GM19452 (cell line): ENCODE results near the gene FEZ2.

Experiments
- ATAC-seq: cut with Tn5 transposase; IDR thresholded peaks from one replicate; pipeline ENCODE4 v1.9.1; 2021; ENCODE audit not compliant: unreplicated experiment

FEZ2 gene

DNA sequence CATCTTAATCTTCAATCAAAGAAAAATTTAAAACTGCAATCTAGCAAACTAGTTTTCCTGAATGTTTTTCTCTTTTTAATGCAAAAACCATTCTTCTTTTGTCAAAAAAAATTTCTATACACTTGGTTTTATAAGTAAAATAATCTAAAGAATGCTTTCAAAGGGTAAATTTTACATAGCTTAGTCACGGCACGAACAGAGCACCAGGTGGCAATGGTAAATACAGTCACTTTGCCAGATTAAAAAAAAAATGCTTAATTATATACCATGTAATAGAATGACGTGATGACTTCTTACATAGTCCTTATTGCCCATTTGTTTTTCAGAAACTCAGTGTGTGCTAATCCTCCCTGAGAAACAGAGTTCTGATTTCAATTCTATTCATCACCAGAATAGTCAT, 10.4 kb downstream of the FEZ2 start:
- ATAC-seq: no peak

GRCh38 chr2:36587101-36587500, 10.9 kb downstream of the FEZ2 start:
- no peak for ATAC-seq

- ATAC-seq: no peak
Observed at GRCh38 chr2:36586672-36587071, 11.3 kb downstream of the FEZ2 start.

DNA sequence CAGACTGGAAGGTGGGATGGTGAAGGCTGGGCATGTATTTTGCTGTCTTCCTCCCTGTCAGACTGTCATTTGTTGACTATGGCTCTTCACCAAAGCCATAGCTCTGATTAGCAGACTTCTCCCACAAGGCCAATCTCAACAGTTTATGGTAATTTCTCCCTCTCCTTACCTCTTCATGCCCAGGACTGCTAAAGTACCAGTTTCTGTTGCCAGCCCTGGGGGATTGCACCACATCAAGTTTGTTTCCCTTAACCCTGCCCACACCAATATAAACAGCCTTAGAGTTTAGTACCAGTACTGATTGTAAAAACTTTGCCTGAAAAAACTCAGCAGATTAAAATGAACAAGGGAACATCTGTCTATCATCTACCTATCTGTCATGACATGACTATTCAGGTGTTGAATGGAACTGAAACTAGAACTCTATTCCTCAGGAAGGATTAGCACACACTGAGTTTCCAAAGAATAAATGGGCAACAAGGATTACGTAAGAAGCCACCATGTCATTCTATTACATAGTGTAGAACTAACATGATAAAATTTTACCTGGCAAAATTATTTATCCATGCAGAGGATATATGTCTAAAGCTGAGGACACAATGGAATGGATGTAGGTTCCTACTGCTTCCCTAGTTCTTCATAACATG, 13.7 kb downstream of the FEZ2 start:
- ATAC-seq: no peak

- ATAC-seq: no peak
Observed at GRCh38 chr2:36582951-36583350, 15.0 kb downstream of the FEZ2 start.

DNA sequence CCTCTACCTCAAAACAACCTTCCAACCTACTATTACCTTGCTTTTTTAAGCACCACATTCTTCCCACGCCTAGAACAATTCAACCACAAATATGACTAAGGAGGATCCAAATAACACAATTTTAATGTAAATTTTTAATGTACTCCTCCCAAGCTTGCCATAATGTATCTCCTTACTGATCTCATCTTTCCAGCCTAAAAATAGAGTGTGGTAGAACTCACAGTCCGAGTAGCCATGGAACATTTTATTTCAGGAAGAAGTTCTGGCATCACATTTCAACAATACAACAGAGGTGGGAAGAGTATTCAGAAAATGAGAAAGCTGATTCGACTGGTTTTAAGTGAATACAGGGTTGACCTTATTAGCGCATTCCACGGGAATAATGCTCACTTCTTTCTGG, 15.4 kb downstream of the FEZ2 start:
- no peak for ATAC-seq

- no peak for ATAC-seq
Observed at GRCh38 chr2:36579297-36579664, 18.7 kb downstream of the FEZ2 start.

- no peak for ATAC-seq
Observed at GRCh38 chr2:36578343-36579296, 19.3 kb downstream of the FEZ2 start.

GRCh38 chr2:36577884-36578283, 20.1 kb downstream of the FEZ2 start:
- no peak for ATAC-seq

- no peak for ATAC-seq
Observed at GRCh38 chr2:36574560-36574959, 23.4 kb downstream of the FEZ2 start.

DNA sequence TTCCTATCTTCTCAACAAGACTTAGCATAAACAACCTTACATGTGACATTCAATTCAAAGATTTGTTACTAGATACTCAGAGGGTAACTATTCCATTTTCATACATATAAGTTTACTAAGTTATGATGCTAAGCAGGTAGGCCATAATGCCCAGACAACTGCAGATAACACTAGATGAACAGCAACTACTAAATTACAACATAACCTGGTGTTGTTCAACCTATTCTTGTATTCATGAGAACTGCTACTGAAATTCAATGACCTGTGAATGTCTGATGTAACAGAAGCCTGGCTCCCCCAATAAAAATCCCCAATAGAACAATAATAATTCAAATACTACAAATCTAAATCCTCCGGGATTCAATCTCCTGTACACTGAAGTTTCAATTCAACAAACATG, 24.8 kb downstream of the FEZ2 start:
- ATAC-seq: no peak

DNA sequence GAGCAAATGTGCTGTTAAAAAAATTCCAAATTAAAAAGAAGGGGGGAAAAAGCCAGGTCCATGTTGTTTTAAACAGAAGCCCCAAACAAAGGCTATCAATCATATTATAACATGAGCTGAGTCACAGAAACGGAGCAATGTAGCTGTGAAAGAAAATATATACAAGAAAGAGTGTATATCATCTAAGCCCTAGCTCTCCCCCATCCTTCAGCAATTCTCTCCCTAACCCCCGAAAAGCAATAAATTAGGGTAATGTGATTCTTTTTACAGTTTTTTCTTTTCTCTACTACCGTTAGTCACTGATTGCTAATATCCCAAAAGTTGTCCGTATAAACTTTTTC, 25.3 kb downstream of the FEZ2 start:
- no peak for ATAC-seq

DNA sequence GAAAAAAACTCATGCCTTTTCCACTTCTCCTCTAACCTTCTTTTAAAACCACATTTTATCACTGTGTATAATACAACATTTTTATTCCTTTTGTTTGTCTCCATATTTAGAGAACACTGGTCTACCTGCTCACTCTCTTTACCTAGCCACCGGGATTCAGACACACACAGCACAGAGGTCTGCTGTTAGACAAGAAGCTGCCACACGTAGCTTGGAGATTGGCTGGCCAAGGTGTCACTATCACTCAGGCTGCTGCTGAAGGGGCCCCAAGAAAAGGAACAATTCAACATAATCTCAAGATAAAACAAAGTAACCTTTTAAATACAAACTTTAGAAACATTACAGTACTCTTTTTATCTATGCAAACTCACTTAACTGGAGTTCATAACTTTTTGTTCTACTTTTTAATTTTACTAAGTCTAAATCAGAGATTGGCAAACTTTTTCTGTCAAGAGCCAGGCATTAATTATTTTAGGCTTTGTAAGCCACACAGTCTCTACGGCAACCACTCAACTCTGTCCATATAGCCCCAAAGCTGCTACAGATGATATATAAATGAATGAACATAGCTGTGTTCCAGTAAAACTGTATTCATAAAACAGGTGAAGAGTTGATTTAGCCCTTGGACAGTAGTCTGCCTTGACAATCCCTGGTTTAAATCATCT, 25.8 kb downstream of the FEZ2 start:
- no peak for ATAC-seq

- no peak for ATAC-seq
Observed at GRCh38 chr2:36570416-36570815, 27.6 kb downstream of the FEZ2 start.

- ATAC-seq: no peak
Observed at GRCh38 chr2:36569267-36569856, 28.6 kb downstream of the FEZ2 start.

- no peak for ATAC-seq
Observed at GRCh38 chr2:36568516-36569246, 29.3 kb downstream of the FEZ2 start.

GRCh38 chr2:36567711-36568408, 30.1 kb downstream of the FEZ2 start:
- no peak for ATAC-seq

- no peak for ATAC-seq
Observed at GRCh38 chr2:36566887-36567286, 31.1 kb downstream of the FEZ2 start.

- no peak for ATAC-seq
Observed at GRCh38 chr2:36565712-36566111, 32.3 kb downstream of the FEZ2 start.

GRCh38 chr2:36564377-36564930, 33.5 kb downstream of the FEZ2 start:
- no peak for ATAC-seq
